Measurements from ENCODE around the gene DCLRE1C.
"Not testable (repeated sequence)": the region's sequence is repeated elsewhere in the genome, so short reads cannot be mapped to it uniquely, and the experiment has no call there.

Gene DCLRE1C

DNA sequence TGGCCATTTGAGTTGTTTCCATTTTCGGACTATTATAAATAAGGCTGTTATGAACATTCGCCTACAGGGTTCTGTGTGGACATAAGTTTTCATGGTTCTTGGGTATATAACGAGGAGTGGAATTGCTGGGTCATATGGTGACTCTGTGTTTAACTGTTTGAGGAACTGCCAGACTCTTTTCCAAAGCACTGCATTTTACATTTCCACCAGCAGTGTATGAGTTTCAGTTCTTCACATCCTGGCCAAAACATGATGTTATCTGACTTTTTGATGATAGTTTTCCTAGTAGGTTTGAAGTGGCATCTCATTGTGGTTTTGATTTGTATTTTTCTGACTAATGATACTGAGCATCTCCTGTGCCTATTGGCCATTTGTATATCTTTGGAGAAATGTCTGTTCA lies 69.8 kb downstream of the DCLRE1C start:
- DNase-seq (ENCODE audit: low spot score), result no peak

GRCh38 chr10:14880229-14880628 lies 73.7 kb downstream of the DCLRE1C start:
- DNase-seq (ENCODE audit: low spot score), result peak; percentile 10

DNA sequence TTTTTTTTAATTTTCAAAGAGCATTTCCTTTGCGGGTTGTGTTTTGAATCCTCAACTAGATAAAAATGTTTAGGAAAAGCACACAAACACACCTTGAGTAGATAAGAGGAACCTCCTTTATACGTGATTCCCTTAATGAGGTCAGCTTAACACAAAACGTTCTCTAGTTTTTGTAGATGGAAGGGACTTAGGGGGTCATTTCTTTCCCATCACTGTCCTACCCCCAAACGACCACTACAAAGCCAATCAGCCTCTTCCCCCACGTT lies 74.0 kb downstream of the DCLRE1C start:
- DNase-seq (ENCODE audit: low spot score), result no peak

DNA sequence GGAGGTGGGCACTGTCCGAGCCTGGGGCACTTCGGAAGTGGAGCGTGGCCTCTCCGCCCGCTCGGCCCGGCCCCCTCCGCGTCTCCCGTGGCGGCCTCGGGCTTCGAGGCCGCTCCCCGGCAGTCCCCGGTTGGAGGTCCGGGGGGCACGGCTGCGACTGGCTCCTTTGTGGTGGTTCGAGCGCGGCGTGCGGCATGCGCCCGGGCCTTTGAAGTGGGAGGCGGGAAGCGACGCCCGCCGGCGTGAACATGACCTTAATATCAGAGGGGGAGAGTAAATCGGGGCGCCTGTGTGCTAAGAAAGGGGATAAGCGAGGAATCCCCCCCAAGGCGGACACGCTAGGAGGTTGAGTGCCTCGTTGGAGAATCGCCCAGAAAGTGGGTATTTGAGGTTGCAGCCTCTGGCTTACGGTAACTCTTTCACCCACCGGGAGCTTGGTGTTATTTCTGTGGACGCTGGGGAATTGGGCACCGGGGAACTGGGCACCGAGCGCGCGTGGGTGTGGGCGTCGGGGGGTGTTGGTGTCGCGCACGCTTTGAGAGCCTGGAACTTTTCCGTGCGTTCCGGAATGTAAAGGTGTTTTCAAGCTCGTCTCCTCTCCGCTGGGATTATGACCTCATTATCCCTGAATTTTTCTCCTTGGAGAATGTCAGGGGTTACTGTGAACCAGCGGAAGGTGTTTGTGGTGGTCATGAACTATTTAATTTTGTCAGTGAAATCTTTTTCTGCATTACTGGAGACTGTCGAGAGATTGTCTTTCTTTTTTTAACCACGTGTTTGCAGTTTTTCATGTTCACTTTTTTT lies 74.6 kb downstream of the DCLRE1C start:
- peak; percentile 26 for DNase-seq (ENCODE audit: low spot score)

- DNase-seq (ENCODE audit: low spot score), result peak; percentile 92
Measured at GRCh38 chr10:14878266-14879123, 75.4 kb downstream of the DCLRE1C start, which contains the start of gene SUV39H2. SUV39H2 (plus strand) TSS chr10:14878866; CDS start chr10:14878889, 23 bp downstream.

GRCh38 chr10:14876764-14877163 lies 77.1 kb downstream of the DCLRE1C start:
- no peak for DNase-seq (ENCODE audit: low spot score)

- DNase-seq (ENCODE audit: low spot score), result no peak
Measured at GRCh38 chr10:14875941-14876340, 78.0 kb downstream of the DCLRE1C start.

DNA sequence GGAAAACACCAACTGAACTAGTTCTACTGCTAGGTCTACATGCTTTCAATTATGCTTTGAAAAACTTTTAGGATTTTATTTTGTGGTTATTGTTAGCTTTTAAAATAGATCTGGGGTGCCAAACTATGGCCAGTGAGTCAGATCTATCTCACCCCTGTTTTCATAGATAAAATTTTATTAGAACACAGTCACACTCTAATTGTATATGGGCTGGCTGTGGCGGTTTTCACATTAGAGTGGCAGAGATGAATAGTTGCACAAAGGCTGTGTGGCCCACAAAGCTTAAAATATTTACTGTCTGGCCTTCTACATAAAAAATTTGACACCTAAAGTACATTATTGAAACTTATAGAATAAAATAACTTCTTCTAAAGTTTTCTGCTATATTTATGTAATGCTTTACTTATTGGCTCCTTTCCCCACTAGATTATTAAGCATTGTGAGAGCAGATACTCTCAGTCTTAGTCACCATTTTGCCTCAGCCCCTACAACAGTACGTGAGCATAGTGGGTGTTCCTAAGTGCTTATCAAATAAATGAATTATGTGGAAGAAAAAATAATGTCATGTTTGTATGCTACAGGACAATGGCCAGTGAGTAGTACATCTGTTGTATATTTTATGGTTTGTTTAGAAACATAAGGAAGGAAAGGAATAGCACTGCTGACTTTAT lies 80.7 kb downstream of the DCLRE1C start:
- peak; percentile 11 for DNase-seq (ENCODE audit: low spot score)

- DNase-seq (ENCODE audit: low spot score), result not testable (repeated sequence)
Measured at GRCh38 chr10:14864871-14865270, 89.0 kb downstream of the DCLRE1C start.

DNA sequence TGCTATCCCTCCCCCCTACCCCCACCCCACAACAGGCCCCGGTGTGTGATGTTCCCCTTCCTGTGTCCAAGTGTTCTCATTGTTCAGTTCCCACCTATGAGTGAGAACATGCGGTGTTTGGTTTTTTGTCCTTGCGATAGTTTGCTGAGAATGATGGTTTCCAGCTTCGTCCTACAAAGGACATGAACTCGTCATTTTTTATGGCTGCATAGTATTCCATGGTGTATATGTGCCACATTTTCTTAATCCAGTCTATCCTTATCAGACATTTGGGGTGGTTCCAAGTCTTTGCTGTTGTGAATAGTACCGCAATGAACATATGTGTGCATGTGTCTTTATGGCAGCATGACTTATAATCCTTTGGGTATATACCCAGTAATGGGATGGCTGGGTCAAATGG lies 89.4 kb downstream of the DCLRE1C start:
- DNase-seq (ENCODE audit: low spot score), result not testable (repeated sequence)

- no peak for DNase-seq (ENCODE audit: low spot score)
Measured at GRCh38 chr10:14860791-14861190, 93.1 kb downstream of the DCLRE1C start.

- no peak for DNase-seq (ENCODE audit: low spot score)
Measured at GRCh38 chr10:14859775-14860174, 94.1 kb downstream of the DCLRE1C start.

- DNase-seq (ENCODE audit: low spot score), result no peak
Measured at GRCh38 chr10:14859043-14859442, 94.9 kb downstream of the DCLRE1C start.

- DNase-seq (ENCODE audit: low spot score), result no peak
Measured at GRCh38 chr10:14858338-14858960, 95.4 kb downstream of the DCLRE1C start.

- no peak for DNase-seq (ENCODE audit: low spot score)
Measured at GRCh38 chr10:14855453-14855852, 98.4 kb downstream of the DCLRE1C start.

- no peak for DNase-seq (ENCODE audit: low spot score)
Measured at GRCh38 chr10:14852236-14852635, 101.7 kb downstream of the DCLRE1C start.

All from kidney capillary endothelial cell (primary cell).